ENCODE results near the gene R3HDM2.

- TF ChIP-seq CTCF (IDR thresholded peaks at IDR 0.05), result no peak
- TF ChIP-seq POLR2A (IDR thresholded peaks at IDR 0.05), result no peak
Observed at GRCh38 chr12:57266681-57267080, 164.2 kb downstream of the R3HDM2 start.
